ENCODE data around the gene PAX3. TPM values are rescaled to one million over a fixed set of nuclear protein-coding genes. Genes with fewer than 3 reads are reported as not detected.

Gene PAX3
- total RNA-seq, 1 experiment from 2014 or later, result not detected

DNA sequence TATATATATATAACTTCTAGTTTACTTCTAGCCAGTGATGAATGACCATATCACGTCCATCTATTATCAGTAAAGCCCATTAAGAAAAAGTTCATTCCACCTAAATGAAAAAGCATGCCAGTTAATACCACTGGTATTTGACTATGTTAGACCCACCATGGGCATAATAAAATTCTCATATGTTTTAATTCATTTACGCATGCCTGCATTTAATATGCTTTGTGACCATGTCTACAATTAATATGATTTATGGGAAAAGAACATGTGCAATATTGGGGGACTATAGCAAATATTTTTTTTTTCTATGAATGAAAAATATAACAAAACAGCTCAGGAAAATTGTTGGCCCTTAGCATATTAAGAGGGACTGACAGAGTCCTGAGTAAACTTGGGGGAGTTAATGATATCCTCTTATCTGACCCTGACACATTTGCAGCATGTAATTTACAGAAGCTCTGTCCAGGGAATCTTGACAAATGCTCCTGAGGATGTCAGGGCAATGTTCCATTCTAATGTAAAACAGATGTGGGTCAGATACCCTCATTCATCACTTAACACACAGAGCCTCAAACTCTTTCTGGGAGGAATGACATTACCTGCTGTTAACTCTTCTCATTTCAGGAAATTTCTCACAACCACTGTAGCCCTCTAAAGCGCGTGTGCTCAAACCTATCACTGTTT, 90.6 kb downstream of the PAX3 start:
- POLR2A ChIA-PET, result no interaction called here
- TF ChIP-seq MXD4 (CRISPR knock-in tag; IDR thresholded peaks at IDR 0.05; ENCODE audit: borderline replicate concordance) (no peak), ZNF138 (CRISPR knock-in tag; conservative IDR thresholded peaks at IDR 0.05) (no peak), ATF1 (CRISPR knock-in tag; IDR thresholded peaks at IDR 0.05) (no peak), GRHL2 (CRISPR knock-in tag; IDR thresholded peaks at IDR 0.05; ENCODE audit: insufficient replicate concordance, severe bottlenecking) (no peak), CBFB (CRISPR knock-in tag; IDR thresholded peaks at IDR 0.05; ENCODE audit: low read depth) (no peak), NR3C1 (CRISPR knock-in tag; conservative IDR thresholded peaks at IDR 0.05; ENCODE audit: low read depth) (no peak), ZNF121 (CRISPR knock-in tag; IDR thresholded peaks at IDR 0.05) (no peak), RELA (CRISPR knock-in tag; IDR thresholded peaks at IDR 0.05; ENCODE audit: borderline replicate concordance) (no peak)
- TF ChIP-seq, protein P1, sequence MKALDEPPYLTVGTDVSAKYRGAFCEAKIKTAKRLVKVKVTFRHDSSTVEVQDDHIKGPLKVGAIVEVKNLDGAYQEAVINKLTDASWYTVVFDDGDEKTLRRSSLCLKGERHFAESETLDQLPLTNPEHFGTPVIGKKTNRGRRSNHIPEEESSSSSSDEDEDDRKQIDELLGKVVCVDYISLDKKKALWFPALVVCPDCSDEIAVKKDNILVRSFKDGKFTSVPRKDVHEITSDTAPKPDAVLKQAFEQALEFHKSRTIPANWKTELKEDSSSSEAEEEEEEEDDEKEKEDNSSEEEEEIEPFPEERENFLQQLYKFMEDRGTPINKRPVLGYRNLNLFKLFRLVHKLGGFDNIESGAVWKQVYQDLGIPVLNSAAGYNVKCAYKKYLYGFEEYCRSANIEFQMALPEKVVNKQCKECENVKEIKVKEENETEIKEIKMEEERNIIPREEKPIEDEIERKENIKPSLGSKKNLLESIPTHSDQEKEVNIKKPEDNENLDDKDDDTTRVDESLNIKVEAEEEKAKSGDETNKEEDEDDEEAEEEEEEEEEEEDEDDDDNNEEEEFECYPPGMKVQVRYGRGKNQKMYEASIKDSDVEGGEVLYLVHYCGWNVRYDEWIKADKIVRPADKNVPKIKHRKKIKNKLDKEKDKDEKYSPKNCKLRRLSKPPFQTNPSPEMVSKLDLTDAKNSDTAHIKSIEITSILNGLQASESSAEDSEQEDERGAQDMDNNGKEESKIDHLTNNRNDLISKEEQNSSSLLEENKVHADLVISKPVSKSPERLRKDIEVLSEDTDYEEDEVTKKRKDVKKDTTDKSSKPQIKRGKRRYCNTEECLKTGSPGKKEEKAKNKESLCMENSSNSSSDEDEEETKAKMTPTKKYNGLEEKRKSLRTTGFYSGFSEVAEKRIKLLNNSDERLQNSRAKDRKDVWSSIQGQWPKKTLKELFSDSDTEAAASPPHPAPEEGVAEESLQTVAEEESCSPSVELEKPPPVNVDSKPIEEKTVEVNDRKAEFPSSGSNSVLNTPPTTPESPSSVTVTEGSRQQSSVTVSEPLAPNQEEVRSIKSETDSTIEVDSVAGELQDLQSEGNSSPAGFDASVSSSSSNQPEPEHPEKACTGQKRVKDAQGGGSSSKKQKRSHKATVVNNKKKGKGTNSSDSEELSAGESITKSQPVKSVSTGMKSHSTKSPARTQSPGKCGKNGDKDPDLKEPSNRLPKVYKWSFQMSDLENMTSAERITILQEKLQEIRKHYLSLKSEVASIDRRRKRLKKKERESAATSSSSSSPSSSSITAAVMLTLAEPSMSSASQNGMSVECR (CRISPR knock-in tag; IDR thresholded peaks at IDR 0.05; ENCODE audit: borderline replicate concordance), result no peak
- TF ChIP-seq, protein P2, sequence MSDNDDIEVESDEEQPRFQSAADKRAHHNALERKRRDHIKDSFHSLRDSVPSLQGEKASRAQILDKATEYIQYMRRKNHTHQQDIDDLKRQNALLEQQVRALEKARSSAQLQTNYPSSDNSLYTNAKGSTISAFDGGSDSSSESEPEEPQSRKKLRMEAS (CRISPR knock-in tag; IDR thresholded peaks at IDR 0.05), result no peak
- TF ChIP-seq, protein P3, sequence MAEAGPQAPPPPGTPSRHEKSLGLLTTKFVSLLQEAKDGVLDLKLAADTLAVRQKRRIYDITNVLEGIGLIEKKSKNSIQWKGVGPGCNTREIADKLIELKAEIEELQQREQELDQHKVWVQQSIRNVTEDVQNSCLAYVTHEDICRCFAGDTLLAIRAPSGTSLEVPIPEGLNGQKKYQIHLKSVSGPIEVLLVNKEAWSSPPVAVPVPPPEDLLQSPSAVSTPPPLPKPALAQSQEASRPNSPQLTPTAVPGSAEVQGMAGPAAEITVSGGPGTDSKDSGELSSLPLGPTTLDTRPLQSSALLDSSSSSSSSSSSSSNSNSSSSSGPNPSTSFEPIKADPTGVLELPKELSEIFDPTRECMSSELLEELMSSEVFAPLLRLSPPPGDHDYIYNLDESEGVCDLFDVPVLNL (CRISPR knock-in tag; IDR thresholded peaks at IDR 0.05; ENCODE audit: borderline replicate concordance, low read depth), result no peak
- TF ChIP-seq, protein P4, sequence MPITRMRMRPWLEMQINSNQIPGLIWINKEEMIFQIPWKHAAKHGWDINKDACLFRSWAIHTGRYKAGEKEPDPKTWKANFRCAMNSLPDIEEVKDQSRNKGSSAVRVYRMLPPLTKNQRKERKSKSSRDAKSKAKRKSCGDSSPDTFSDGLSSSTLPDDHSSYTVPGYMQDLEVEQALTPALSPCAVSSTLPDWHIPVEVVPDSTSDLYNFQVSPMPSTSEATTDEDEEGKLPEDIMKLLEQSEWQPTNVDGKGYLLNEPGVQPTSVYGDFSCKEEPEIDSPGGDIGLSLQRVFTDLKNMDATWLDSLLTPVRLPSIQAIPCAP (CRISPR knock-in tag; IDR thresholded peaks at IDR 0.05), result no peak
- TF ChIP-seq, protein P5, sequence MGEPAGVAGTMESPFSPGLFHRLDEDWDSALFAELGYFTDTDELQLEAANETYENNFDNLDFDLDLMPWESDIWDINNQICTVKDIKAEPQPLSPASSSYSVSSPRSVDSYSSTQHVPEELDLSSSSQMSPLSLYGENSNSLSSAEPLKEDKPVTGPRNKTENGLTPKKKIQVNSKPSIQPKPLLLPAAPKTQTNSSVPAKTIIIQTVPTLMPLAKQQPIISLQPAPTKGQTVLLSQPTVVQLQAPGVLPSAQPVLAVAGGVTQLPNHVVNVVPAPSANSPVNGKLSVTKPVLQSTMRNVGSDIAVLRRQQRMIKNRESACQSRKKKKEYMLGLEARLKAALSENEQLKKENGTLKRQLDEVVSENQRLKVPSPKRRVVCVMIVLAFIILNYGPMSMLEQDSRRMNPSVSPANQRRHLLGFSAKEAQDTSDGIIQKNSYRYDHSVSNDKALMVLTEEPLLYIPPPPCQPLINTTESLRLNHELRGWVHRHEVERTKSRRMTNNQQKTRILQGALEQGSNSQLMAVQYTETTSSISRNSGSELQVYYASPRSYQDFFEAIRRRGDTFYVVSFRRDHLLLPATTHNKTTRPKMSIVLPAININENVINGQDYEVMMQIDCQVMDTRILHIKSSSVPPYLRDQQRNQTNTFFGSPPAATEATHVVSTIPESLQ (CRISPR knock-in tag; IDR thresholded peaks at IDR 0.05), result no peak
- TF ChIP-seq, protein P6, sequence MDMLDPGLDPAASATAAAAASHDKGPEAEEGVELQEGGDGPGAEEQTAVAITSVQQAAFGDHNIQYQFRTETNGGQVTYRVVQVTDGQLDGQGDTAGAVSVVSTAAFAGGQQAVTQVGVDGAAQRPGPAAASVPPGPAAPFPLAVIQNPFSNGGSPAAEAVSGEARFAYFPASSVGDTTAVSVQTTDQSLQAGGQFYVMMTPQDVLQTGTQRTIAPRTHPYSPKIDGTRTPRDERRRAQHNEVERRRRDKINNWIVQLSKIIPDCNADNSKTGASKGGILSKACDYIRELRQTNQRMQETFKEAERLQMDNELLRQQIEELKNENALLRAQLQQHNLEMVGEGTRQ (CRISPR knock-in tag; IDR thresholded peaks at IDR 0.05), result no peak
- TF ChIP-seq, protein P7, sequence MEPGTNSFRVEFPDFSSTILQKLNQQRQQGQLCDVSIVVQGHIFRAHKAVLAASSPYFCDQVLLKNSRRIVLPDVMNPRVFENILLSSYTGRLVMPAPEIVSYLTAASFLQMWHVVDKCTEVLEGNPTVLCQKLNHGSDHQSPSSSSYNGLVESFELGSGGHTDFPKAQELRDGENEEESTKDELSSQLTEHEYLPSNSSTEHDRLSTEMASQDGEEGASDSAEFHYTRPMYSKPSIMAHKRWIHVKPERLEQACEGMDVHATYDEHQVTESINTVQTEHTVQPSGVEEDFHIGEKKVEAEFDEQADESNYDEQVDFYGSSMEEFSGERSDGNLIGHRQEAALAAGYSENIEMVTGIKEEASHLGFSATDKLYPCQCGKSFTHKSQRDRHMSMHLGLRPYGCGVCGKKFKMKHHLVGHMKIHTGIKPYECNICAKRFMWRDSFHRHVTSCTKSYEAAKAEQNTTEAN (CRISPR knock-in tag; IDR thresholded peaks at IDR 0.05), result no peak
- Mint-ChIP-seq H3K4me3 (no peak overlapping the region), H3K4me1 (peaks cover 30% of the 10 kb centered on the region), H3K9me3 (no peaks in the 10 kb centered on the region), H3K27ac (no peak overlapping the region), H3K36me3 (no peaks in the 10 kb centered on the region), H3K27me3 (ENCODE audit: low read depth) (peaks cover 3% of the 10 kb centered on the region; the same call in 1 of the 2 replicates)
- ATAC-seq (peak; percentile 51; the same call in 1 of the 2 replicates), DNase-seq (ENCODE audit: low spot score) (no peak)
- CTCF ChIA-PET, result no interaction called here

All from WTC11 (cell line).